ENCODE measurements around the gene BLOC1S1. TPM values are rescaled to one million over a fixed set of nuclear protein-coding genes. Genes with fewer than 3 reads are reported as not detected.

Gene BLOC1S1
- total and polyA plus RNA-seq, 2 of the 4 experiments (the other 2 are of a cell fraction), result 128 to 285 TPM

DNA sequence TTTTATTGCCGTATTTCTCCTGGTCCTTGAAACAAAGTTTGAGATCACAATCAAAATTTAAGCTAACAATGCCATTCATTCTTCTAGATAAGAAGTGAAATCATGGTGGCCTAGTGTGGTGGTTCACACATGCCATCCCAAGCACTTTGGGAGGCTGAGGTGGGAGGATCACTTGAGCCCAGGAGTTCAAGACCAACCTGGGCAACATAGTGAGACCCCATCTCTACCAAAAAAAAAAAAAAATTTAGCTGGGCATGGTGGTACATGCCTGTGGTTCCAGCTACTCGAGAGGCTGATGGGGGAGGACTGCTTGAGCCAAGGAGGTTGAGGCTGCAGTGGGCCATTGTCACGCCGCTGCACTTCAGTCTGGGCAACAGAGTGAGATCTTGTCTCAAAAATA lies 51.3 kb downstream of the BLOC1S1 start:
- Histone ChIP-seq H3K18ac (ENCODE audit: low read depth, low read length) (no peak overlapping the region), H2BK120ac (ENCODE audit: low read depth, low read length) (no peak overlapping the region), H4K8ac (ENCODE audit: low read depth in 2 of 2, low read length in 2 of 2) (no peak overlapping the region), H2BK20ac (ENCODE audit: low read depth, low read length) (no peak overlapping the region), H3K4ac (ENCODE audit: low read depth, low read length) (no peak overlapping the region), H2BK15ac (ENCODE audit: low read depth, low read length) (no peak overlapping the region), H3K4me3 (ENCODE audit: insufficient read depth, low read depth, low read length) (no peak overlapping the region), H2AK9ac (replicated peaks; ENCODE audit: low read depth, low read length, poor library complexity) (no peak overlapping the region), H3K9me1 (ENCODE audit: insufficient read depth, low read length) (peaks cover 4% of the 10 kb centered on the region), H3K56ac (ENCODE audit: extremely low read depth, insufficient read depth, low read length) (no peak overlapping the region), H4K91ac (ENCODE audit: insufficient read depth, low read depth, low read length) (no peak overlapping the region), H2AFZ (replicated peaks; ENCODE audit: low read length, poor library complexity) (no peak overlapping the region), H3K9me3 (ENCODE audit: control insufficient read depth, insufficient read depth, low read length) (no peaks in the 10 kb centered on the region), H3K36me3 (ENCODE audit: control insufficient read depth, insufficient read depth, low read length) (peaks cover 25% of the 10 kb centered on the region), H3K27ac (ENCODE audit: insufficient read depth, low read length) (no peak overlapping the region), H3K14ac (replicated peaks; ENCODE audit: low read depth, low read length) (no peak overlapping the region), H3K27me3 (ENCODE audit: control insufficient read depth, insufficient read depth, low read length) (no peaks in the 10 kb centered on the region), H3K23ac (ENCODE audit: low read depth, low read length) (no peak overlapping the region), H3K4me2 (ENCODE audit: low read depth, low read length) (no peak overlapping the region), H4K20me1 (ENCODE audit: insufficient read depth, low read length) (peaks cover 4% of the 10 kb centered on the region; the same call in 1 of the 2 replicates), H3K4me1 (ENCODE audit: control insufficient read depth, insufficient read depth, low read length) (peaks cover 2% of the 10 kb centered on the region; the same call in 1 of the 2 replicates), H3K9ac (ENCODE audit: low read depth, low read length) (no peak overlapping the region), H2AK5ac (ENCODE audit: low read depth, low read length) (no peak overlapping the region), H4K5ac (ENCODE audit: low read depth, low read length) (no peak overlapping the region), H2BK5ac (ENCODE audit: low read depth, low read length, poor library complexity, severe bottlenecking) (no peak overlapping the region), H3K79me1 (ENCODE audit: low read depth in 1 of 2, low read length in 2 of 2) (peaks cover 6 to 37% of the 10 kb centered on the region in 2 experiments)
- DNase-seq (no peak), ATAC-seq (ENCODE audit: low read depth) (no peak)
- BruUV-seq (replicated peaks), result no TSS peak
- in situ Hi-C loops (cut with MboI; ENCODE audit: low sequenced_read_pairs) (loop anchor here (5.0 kb wide), 1 partner anchor 35 kb away; no protein-coding TSS in a partner anchor), intact Hi-C loops (cut with micrococcal nuclease) (no loop called here), dilution Hi-C loops (cut with HindIII; ENCODE audit: low sequenced_read_pairs, unreplicated experiment) (no loop called here)
- no peak for TF ChIP-seq BHLHE40 (IDR thresholded peaks at IDR 0.05; ENCODE audit: low read depth, low read length)
- TF ChIP-seq NFE2L2 (IDR thresholded peaks at IDR 0.05; ENCODE audit: low read depth, low read length), result no peak
- TF ChIP-seq, protein P1, sequence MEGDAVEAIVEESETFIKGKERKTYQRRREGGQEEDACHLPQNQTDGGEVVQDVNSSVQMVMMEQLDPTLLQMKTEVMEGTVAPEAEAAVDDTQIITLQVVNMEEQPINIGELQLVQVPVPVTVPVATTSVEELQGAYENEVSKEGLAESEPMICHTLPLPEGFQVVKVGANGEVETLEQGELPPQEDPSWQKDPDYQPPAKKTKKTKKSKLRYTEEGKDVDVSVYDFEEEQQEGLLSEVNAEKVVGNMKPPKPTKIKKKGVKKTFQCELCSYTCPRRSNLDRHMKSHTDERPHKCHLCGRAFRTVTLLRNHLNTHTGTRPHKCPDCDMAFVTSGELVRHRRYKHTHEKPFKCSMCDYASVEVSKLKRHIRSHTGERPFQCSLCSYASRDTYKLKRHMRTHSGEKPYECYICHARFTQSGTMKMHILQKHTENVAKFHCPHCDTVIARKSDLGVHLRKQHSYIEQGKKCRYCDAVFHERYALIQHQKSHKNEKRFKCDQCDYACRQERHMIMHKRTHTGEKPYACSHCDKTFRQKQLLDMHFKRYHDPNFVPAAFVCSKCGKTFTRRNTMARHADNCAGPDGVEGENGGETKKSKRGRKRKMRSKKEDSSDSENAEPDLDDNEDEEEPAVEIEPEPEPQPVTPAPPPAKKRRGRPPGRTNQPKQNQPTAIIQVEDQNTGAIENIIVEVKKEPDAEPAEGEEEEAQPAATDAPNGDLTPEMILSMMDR (conservative IDR thresholded peaks at IDR 0.05; ENCODE audit: low read depth, low read length), result no peak
- TF ChIP-seq RFX5 (IDR thresholded peaks at IDR 0.05; ENCODE audit: low read depth, low read length), result no peak
- no peak for TF ChIP-seq MAZ (IDR thresholded peaks at IDR 0.05; ENCODE audit: borderline replicate concordance, low read depth, low read length)
- TF ChIP-seq POLR2A (IDR thresholded peaks at IDR 0.05; ENCODE audit: low read depth, low read length), result no peak
- TF ChIP-seq SMC3 (IDR thresholded peaks at IDR 0.05; ENCODE audit: low read depth, low read length), result no peak
- TF ChIP-seq, protein P2, sequence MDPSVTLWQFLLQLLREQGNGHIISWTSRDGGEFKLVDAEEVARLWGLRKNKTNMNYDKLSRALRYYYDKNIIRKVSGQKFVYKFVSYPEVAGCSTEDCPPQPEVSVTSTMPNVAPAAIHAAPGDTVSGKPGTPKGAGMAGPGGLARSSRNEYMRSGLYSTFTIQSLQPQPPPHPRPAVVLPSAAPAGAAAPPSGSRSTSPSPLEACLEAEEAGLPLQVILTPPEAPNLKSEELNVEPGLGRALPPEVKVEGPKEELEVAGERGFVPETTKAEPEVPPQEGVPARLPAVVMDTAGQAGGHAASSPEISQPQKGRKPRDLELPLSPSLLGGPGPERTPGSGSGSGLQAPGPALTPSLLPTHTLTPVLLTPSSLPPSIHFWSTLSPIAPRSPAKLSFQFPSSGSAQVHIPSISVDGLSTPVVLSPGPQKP (IDR thresholded peaks at IDR 0.05; ENCODE audit: borderline replicate concordance, low read depth, low read length), result no peak
- no peak for TF ChIP-seq MXI1 (IDR thresholded peaks at IDR 0.05; ENCODE audit: borderline replicate concordance, low read depth, low read length)
- TF ChIP-seq, protein P3, sequence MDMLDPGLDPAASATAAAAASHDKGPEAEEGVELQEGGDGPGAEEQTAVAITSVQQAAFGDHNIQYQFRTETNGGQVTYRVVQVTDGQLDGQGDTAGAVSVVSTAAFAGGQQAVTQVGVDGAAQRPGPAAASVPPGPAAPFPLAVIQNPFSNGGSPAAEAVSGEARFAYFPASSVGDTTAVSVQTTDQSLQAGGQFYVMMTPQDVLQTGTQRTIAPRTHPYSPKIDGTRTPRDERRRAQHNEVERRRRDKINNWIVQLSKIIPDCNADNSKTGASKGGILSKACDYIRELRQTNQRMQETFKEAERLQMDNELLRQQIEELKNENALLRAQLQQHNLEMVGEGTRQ (IDR thresholded peaks at IDR 0.05; ENCODE audit: low read depth, low read length), result no peak
- TF ChIP-seq RAD21 (IDR thresholded peaks at IDR 0.05; ENCODE audit: low read length), result no peak
- no peak for TF ChIP-seq MAFK (IDR thresholded peaks at IDR 0.05; ENCODE audit: low read depth, low read length)
- no peak for TF ChIP-seq CEBPB (IDR thresholded peaks at IDR 0.05; ENCODE audit: low read depth, low read length)
- no peak for TF ChIP-seq RCOR1 (IDR thresholded peaks at IDR 0.05; ENCODE audit: insufficient replicate concordance, low read length)
- TF ChIP-seq FOS (IDR thresholded peaks at IDR 0.05; ENCODE audit: low read depth, low read length), result no peak
- no peak for TF ChIP-seq CHD1 (IDR thresholded peaks at IDR 0.05; ENCODE audit: low read depth, low read length)
- POLR2A ChIA-PET (ENCODE audit: unreplicated experiment), result no interaction called here
- CTCF ChIA-PET, result interaction anchor here (0.6 to 0.8 kb wide), 2 partner anchors 12 to 29 kb away, joined by 3 to 4 read pairs; no protein-coding TSS in a partner anchor
- WGBS, 2 experiments (ENCODE audit: extremely low coverage in 2 of 2, insufficient read length in 1 of 2), result 100% methylated on average over 3 of the region's 4 CpGs; no CpG with 5 or more reads in 1 of the 2 experiments

Measured in IMR-90 (cell line).